Activated T-helper 1 cell treated with anti-CD3 and anti-CD28 coated beads, Interleukin-12 subunit alpha, Interleukin-12 subunit beta, Interleukin-2, Interleukin-4 antibody, amounts not matched to agents 30 ng/mL and 10 ng/mL and 1 ng/mL, durations not matched to agents 14 hours and 24 hours and 36 hours (primary cell): ENCODE results near the gene LRRC2. TPM values are rescaled to one million over a fixed set of nuclear protein-coding genes. Genes with fewer than 3 reads are reported as not detected.
"Not testable (repeated sequence)": the region's sequence is repeated elsewhere in the genome, so short reads cannot be mapped to it uniquely, and the experiment has no call there.

Experiments used
- DNase-seq: peaks from one replicate; pipeline ENCODE4 v3.0.0; 2021; ENCODE audit warnings: low spot score
- H3K27ac Mint-ChIP-seq: one replicate; pipeline ENCODE4 v1.8.0; 2021; ENCODE audit warnings: mild to moderate bottlenecking, mixed read lengths
- H3K27me3 Mint-ChIP-seq: one replicate; pipeline ENCODE4 v1.8.0; 2022; ENCODE audit warnings: mild to moderate bottlenecking, moderate library complexity, mixed read lengths; ENCODE audit not compliant: insufficient read depth
- H3K36me3 Mint-ChIP-seq: one replicate; pipeline ENCODE4 v1.8.0; 2021; ENCODE audit warnings: low read depth, mixed read lengths
- H3K4me1 Mint-ChIP-seq: one replicate; pipeline ENCODE4 v1.8.0; 2021; ENCODE audit warnings: low read depth, mixed read lengths
- H3K4me3 Mint-ChIP-seq: one replicate; pipeline ENCODE4 v1.8.0; 2021; ENCODE audit warnings: mild to moderate bottlenecking, moderate library complexity, mixed read lengths
- H3K9me3 Mint-ChIP-seq: one replicate; pipeline ENCODE4 v1.8.0; 2021; ENCODE audit warnings: mixed read lengths
- intact Hi-C: fragments of 100-400 bp; cut with micrococcal nuclease; formaldehyde crosslinking; loops from one replicate; pipeline ENCODE4 v1.15.1; 2024
- total RNA-seq: library from RNA; stranded (reverse); gene quantifications from 2 replicates; pipeline ENCODE4 v1.2.3, GENCODE V29; 2022

LRRC2 gene
- total RNA-seq, 1 donor from 2014 or later: not detected

- H3K27ac Mint-ChIP-seq, intact Hi-C loops, H3K9me3 Mint-ChIP-seq, DNase-seq, H3K4me3 Mint-ChIP-seq, H3K36me3 Mint-ChIP-seq, H3K4me1 Mint-ChIP-seq: not testable (repeated sequence)
- peaks cover 18% of the 10 kb centered on the region for H3K27me3 Mint-ChIP-seq
Observed at GRCh38 chr3:46577580-46578249, 11.6 kb upstream of the LRRC2 start.

GRCh38 chr3:46576879-46577278 is 10.8 kb upstream of the LRRC2 start:
- Mint-ChIP-seq H3K27ac (no peak overlapping the region), H3K36me3 (no peaks in the 10 kb centered on the region), H3K4me3 (no peak overlapping the region), H3K9me3 (no peaks in the 10 kb centered on the region), H3K27me3 (peaks cover 13% of the 10 kb centered on the region), H3K4me1 (no peaks in the 10 kb centered on the region)
- DNase-seq: no peak
- intact Hi-C loops: no loop called here

GRCh38 chr3:46576386-46576785 is 10.3 kb upstream of the LRRC2 start:
- intact Hi-C loops: no loop called here
- no peak overlapping the region for H3K27ac Mint-ChIP-seq
- peaks cover 15% of the 10 kb centered on the region for H3K27me3 Mint-ChIP-seq
- H3K36me3 Mint-ChIP-seq: no peaks in the 10 kb centered on the region
- no peaks in the 10 kb centered on the region for H3K9me3 Mint-ChIP-seq
- H3K4me1 Mint-ChIP-seq: no peaks in the 10 kb centered on the region
- no peak for DNase-seq
- H3K4me3 Mint-ChIP-seq: no peak overlapping the region

GRCh38 chr3:46575577-46576222 is 9.6 kb upstream of the LRRC2 start:
- Mint-ChIP-seq H3K27ac (no peak overlapping the region), H3K4me3 (no peak overlapping the region), H3K4me1 (no peaks in the 10 kb centered on the region), H3K27me3 (peaks cover 15% of the 10 kb centered on the region), H3K36me3 (no peaks in the 10 kb centered on the region), H3K9me3 (no peaks in the 10 kb centered on the region)
- DNase-seq: no peak
- intact Hi-C loops: no loop called here

GRCh38 chr3:46574881-46575576 is 8.9 kb upstream of the LRRC2 start:
- Mint-ChIP-seq H3K27ac (no peak overlapping the region), H3K9me3 (no peaks in the 10 kb centered on the region), H3K36me3 (no peaks in the 10 kb centered on the region), H3K4me1 (no peaks in the 10 kb centered on the region), H3K27me3 (peaks cover 22% of the 10 kb centered on the region), H3K4me3 (no peak overlapping the region)
- intact Hi-C loops: no loop called here
- DNase-seq: no peak

- DNase-seq: no peak
- no peaks in the 10 kb centered on the region for H3K9me3 Mint-ChIP-seq
- H3K27me3 Mint-ChIP-seq: peaks cover 24% of the 10 kb centered on the region
- H3K36me3 Mint-ChIP-seq: no peaks in the 10 kb centered on the region
- no peak overlapping the region for H3K27ac Mint-ChIP-seq
- no peaks in the 10 kb centered on the region for H3K4me1 Mint-ChIP-seq
- intact Hi-C loops: no loop called here
- no peak overlapping the region for H3K4me3 Mint-ChIP-seq
Observed at GRCh38 chr3:46574243-46574646, 8.1 kb upstream of the LRRC2 start.

- Mint-ChIP-seq H3K36me3 (no peaks in the 10 kb centered on the region), H3K9me3 (no peaks in the 10 kb centered on the region), H3K4me3 (no peak overlapping the region), H3K27ac (no peak overlapping the region), H3K4me1 (no peaks in the 10 kb centered on the region), H3K27me3 (peaks cover 25% of the 10 kb centered on the region)
- DNase-seq: no peak
- intact Hi-C loops: no loop called here
Observed at GRCh38 chr3:46573701-46574100, 7.6 kb upstream of the LRRC2 start.

- Mint-ChIP-seq H3K27ac (no peak overlapping the region), H3K36me3 (no peaks in the 10 kb centered on the region), H3K9me3 (no peaks in the 10 kb centered on the region), H3K4me1 (no peaks in the 10 kb centered on the region), H3K27me3 (peaks cover 33% of the 10 kb centered on the region), H3K4me3 (no peak overlapping the region)
- DNase-seq: no peak
- intact Hi-C loops: no loop called here
Observed at GRCh38 chr3:46571684-46572083, 5.6 kb upstream of the LRRC2 start.

GRCh38 chr3:46565607-46566039 is 479 bp downstream of the LRRC2 start:
- Mint-ChIP-seq H3K36me3 (peaks cover 3% of the 10 kb centered on the region), H3K4me3 (peak overlapping the region; percentile 60), H3K9me3 (no peaks in the 10 kb centered on the region), H3K4me1 (peaks cover 15% of the 10 kb centered on the region), H3K27me3 (peaks cover 53% of the 10 kb centered on the region), H3K27ac (no peak overlapping the region)
- DNase-seq: no peak
- intact Hi-C loops: no loop called here

GRCh38 chr3:46565077-46565476 is 1.0 kb downstream of the LRRC2 start:
- no peak overlapping the region for H3K27ac Mint-ChIP-seq
- DNase-seq: no peak
- H3K9me3 Mint-ChIP-seq: no peaks in the 10 kb centered on the region
- intact Hi-C loops: no loop called here
- H3K4me3 Mint-ChIP-seq: peak overlapping the region; percentile 60
- H3K36me3 Mint-ChIP-seq: peaks cover 3% of the 10 kb centered on the region
- H3K27me3 Mint-ChIP-seq: peaks cover 52% of the 10 kb centered on the region
- H3K4me1 Mint-ChIP-seq: peaks cover 15% of the 10 kb centered on the region

- no peaks in the 10 kb centered on the region for H3K9me3 Mint-ChIP-seq
- H3K27me3 Mint-ChIP-seq: peaks cover 51% of the 10 kb centered on the region
- intact Hi-C loops: no loop called here
- H3K27ac Mint-ChIP-seq: no peak overlapping the region
- H3K36me3 Mint-ChIP-seq: peaks cover 3% of the 10 kb centered on the region
- H3K4me1 Mint-ChIP-seq: peaks cover 15% of the 10 kb centered on the region
- DNase-seq: no peak
- no peak overlapping the region for H3K4me3 Mint-ChIP-seq
Observed at GRCh38 chr3:46564190-46565021, 1.7 kb downstream of the LRRC2 start.

GRCh38 chr3:46561951-46562350 is 4.2 kb downstream of the LRRC2 start:
- Mint-ChIP-seq H3K27me3 (peaks cover 47% of the 10 kb centered on the region), H3K27ac (no peak overlapping the region), H3K9me3 (no peaks in the 10 kb centered on the region), H3K4me3 (no peak overlapping the region), H3K4me1 (peaks cover 28% of the 10 kb centered on the region), H3K36me3 (peaks cover 3% of the 10 kb centered on the region)
- DNase-seq: no peak
- intact Hi-C loops: no loop called here
